Loucy (cell line): ENCODE measurements around the gene LRRC1.

Experiments
- H2AFZ ChIP-seq: fragments of 200-600 bp; sonication (generic); 2 replicates; pipeline ENCODE4 v1.6.0; 2016; ENCODE audit warnings: antibody characterized with exemption, mild to moderate bottlenecking, low read length, moderate library complexity
- H3F3A ChIP-seq: fragments of 200-600 bp; 2 replicates; pipeline ENCODE4 v1.6.0; 2016; ENCODE audit warnings: antibody characterized with exemption, low read depth, mild to moderate bottlenecking
- H3K27me3 ChIP-seq: fragments of 200-600 bp; sonication (generic); 2 replicates; pipeline ENCODE4 v1.6.1; 2014; ENCODE audit warnings: low read length, mild to moderate bottlenecking; ENCODE audit not compliant: insufficient read depth, poor library complexity, severe bottlenecking
- H3K36me3 ChIP-seq: fragments of 200-600 bp; sonication (generic); 2 replicates; pipeline ENCODE4 v1.6.1; 2016; ENCODE audit warnings: low read length; ENCODE audit not compliant: insufficient read depth
- H3K4me1 ChIP-seq: fragments of 200-600 bp; sonication (generic); 2 replicates; pipeline ENCODE4 v1.5.1; 2014; ENCODE audit warnings: low read length, mild to moderate bottlenecking; ENCODE audit not compliant: insufficient read depth, poor library complexity, severe bottlenecking
- H3K4me2 ChIP-seq: fragments of 200-600 bp; sonication (generic); 2 replicates; pipeline ENCODE4 v1.6.0; 2014; ENCODE audit warnings: antibody characterized with exemption, low read length, low read depth, mild to moderate bottlenecking; ENCODE audit not compliant: poor library complexity, severe bottlenecking
- H3K4me3 ChIP-seq: fragments of 200-600 bp; sonication (generic); 2 replicates; pipeline ENCODE4 v1.5.1; 2014; ENCODE audit warnings: low read length, mild to moderate bottlenecking, mixed read lengths; ENCODE audit not compliant: poor library complexity, severe bottlenecking
- H3K79me2 ChIP-seq: fragments of 200-600 bp; sonication (generic); 2 replicates; pipeline ENCODE4 v1.6.1; 2014; ENCODE audit warnings: low read length; ENCODE audit not compliant: insufficient read depth
- H3K9ac ChIP-seq: fragments of 200-600 bp; sonication (generic); 2 replicates; pipeline ENCODE4 v1.6.0; 2014; ENCODE audit warnings: mild to moderate bottlenecking, low read depth, low read length, moderate library complexity; ENCODE audit not compliant: poor library complexity, severe bottlenecking
- H3K9me2 ChIP-seq: fragments of 200-600 bp; sonication (generic); replicated peaks from 2 replicates; pipeline ENCODE4 v1.6.1; 2016; ENCODE audit warnings: low read depth, low read length, mixed read lengths
- H3K9me3 ChIP-seq: fragments of 200-600 bp; sonication (generic); 2 replicates; pipeline ENCODE4 v1.6.1; 2014; ENCODE audit warnings: mild to moderate bottlenecking, antibody characterized with exemption, low read length, low read depth; ENCODE audit not compliant: insufficient read depth
- H4K20me1 ChIP-seq: fragments of 200-600 bp; sonication (generic); 2 replicates; pipeline ENCODE4 v1.6.0; 2014; ENCODE audit warnings: antibody characterized with exemption, low read length, mild to moderate bottlenecking; ENCODE audit not compliant: insufficient read depth, poor library complexity, severe bottlenecking
- CTCF ChIP-seq: fragments of 200-600 bp; sonication (generic); conservative IDR thresholded peaks from 2 replicates; pipeline ENCODE4 v1.5.1; 2014; ENCODE audit warnings: mild to moderate bottlenecking, antibody characterized with exemption, low read length
- EZH2phosphoT487 ChIP-seq: fragments of 200-600 bp; IDR thresholded peaks from 2 replicates; pipeline ENCODE4 v1.6.1; 2018; ENCODE audit warnings: antibody characterized with exemption, mild to moderate bottlenecking, moderate library complexity, borderline replicate concordance

LRRC1 gene

GRCh38 chr6:53854843-53855567 is 60.2 kb downstream of the LRRC1 start:
- no peak overlapping the region for H3K9ac ChIP-seq
- no peaks in the 10 kb centered on the region for H3F3A ChIP-seq
- no peaks in the 10 kb centered on the region for H3K9me2 ChIP-seq
- no peak overlapping the region for H2AFZ ChIP-seq
- H3K79me2 ChIP-seq, result no peaks in the 10 kb centered on the region; the same call in 1 of the 2 replicates
- H3K9me3 ChIP-seq, result no peaks in the 10 kb centered on the region
- no peaks in the 10 kb centered on the region for H3K36me3 ChIP-seq
- H3K4me1 ChIP-seq, result no peaks in the 10 kb centered on the region
- no peaks in the 10 kb centered on the region for H3K27me3 ChIP-seq
- H3K4me2 ChIP-seq, result no peak overlapping the region
- TF ChIP-seq EZH2phosphoT487 (no peak), CTCF (no peak)
- H3K4me3 ChIP-seq, result no peak overlapping the region
- H4K20me1 ChIP-seq, result no peaks in the 10 kb centered on the region

- Histone ChIP-seq H3F3A (no peaks in the 10 kb centered on the region), H4K20me1 (no peaks in the 10 kb centered on the region), H3K9me2 (no peaks in the 10 kb centered on the region), H3K79me2 (no peaks in the 10 kb centered on the region; the same call in 1 of the 2 replicates), H3K4me1 (no peaks in the 10 kb centered on the region), H3K4me3 (no peak overlapping the region), H3K4me2 (no peak overlapping the region), H3K9me3 (no peaks in the 10 kb centered on the region), H3K9ac (no peak overlapping the region), H3K36me3 (no peaks in the 10 kb centered on the region), H2AFZ (no peak overlapping the region), H3K27me3 (no peaks in the 10 kb centered on the region)
- TF ChIP-seq EZH2phosphoT487 (no peak), CTCF (no peak)
These were observed 61.1 kb downstream of the LRRC1 start for GRCh38 chr6:53855940-53856339.

- H3F3A ChIP-seq, result no peaks in the 10 kb centered on the region
- H3K4me3 ChIP-seq, result no peak overlapping the region
- TF ChIP-seq EZH2phosphoT487, result no peak
- no peak for TF ChIP-seq CTCF
- H3K9me3 ChIP-seq, result no peaks in the 10 kb centered on the region
- H3K9me2 ChIP-seq, result no peaks in the 10 kb centered on the region
- no peak overlapping the region for H3K4me2 ChIP-seq
- H3K36me3 ChIP-seq, result no peaks in the 10 kb centered on the region
- no peak overlapping the region for H3K9ac ChIP-seq
- no peaks in the 10 kb centered on the region for H3K27me3 ChIP-seq
- no peaks in the 10 kb centered on the region for H4K20me1 ChIP-seq
- no peaks in the 10 kb centered on the region for H3K4me1 ChIP-seq
- no peak overlapping the region for H2AFZ ChIP-seq
- no peaks in the 10 kb centered on the region; the same call in 1 of the 2 replicates for H3K79me2 ChIP-seq
These were observed 62.7 kb downstream of the LRRC1 start for GRCh38 chr6:53857318-53858094.
